Lower leg skin (tissue), 4 donors: ENCODE results near the gene SMOC1. TPM values are rescaled to one million over a fixed set of nuclear protein-coding genes. Genes with fewer than 3 reads are reported as not detected.

ENCODE experiments used
- DNase-seq, 2 donors: peaks; one replicate each; pipeline ENCODE4 v3.0.0-alpha.2; 2019; ENCODE audit warnings: low spot score in 2 of 2
- H3K4me3 ChIP-seq: fragments of 200-600 bp; sonication (generic); 2 replicates; pipeline ENCODE4 v1.5.1; 2017; ENCODE audit warnings: mild to moderate bottlenecking, low read depth; ENCODE audit not compliant: poor library complexity, severe bottlenecking
- CTCF ChIP-seq, 3 donors: fragments of 450-650 bp; IDR thresholded peaks; one replicate each; pipeline ENCODE4 v1.5.1; 2016; ENCODE audit warnings: antibody characterized with exemption in 3 of 3, mild to moderate bottlenecking in 3 of 3, moderate library complexity in 2 of 3
- POLR2A ChIP-seq, 2 donors: fragments of 450-650 bp; IDR thresholded peaks; one replicate each; pipeline ENCODE4 v1.6.1; 2016 to 2017; ENCODE audit warnings: antibody characterized with exemption in 2 of 2, mild to moderate bottlenecking in 1 of 2, moderate library complexity in 1 of 2
- WGBS, 2 donors: methylation state at CpG; one replicate each; pipeline ENCODE4 v1.1.5; 2018; 5-methylcytosine and 5-hydroxymethylcytosine counted together
- intact Hi-C: fragments of 100-400 bp; cut with DNase I; formaldehyde crosslinking; loops from one replicate; pipeline ENCODE4 v1.15.0; 2023; ENCODE audit warnings: low total_unique reads
- total RNA-seq, 4 donors: library from RNA; depleted of rRNA; stranded (reverse); fragments of >200 nt; gene quantifications; one replicate each; pipeline ENCODE4 v1.1.0, GENCODE V29; 2016

SMOC1 gene
- total RNA-seq, 4 donors from 2014 or later = 1.1 to 5.4 (median 1.9) TPM

- 73 to 81% methylated on average over 2 of the region's 2 CpGs for WGBS, 2 donors
- intact Hi-C loops = no loop called here
- H3K4me3 ChIP-seq = no peak overlapping the region
- no peak for DNase-seq
- TF ChIP-seq CTCF (IDR thresholded peaks at IDR 0.05) (no peak), POLR2A (IDR thresholded peaks at IDR 0.05) (no peak)
Observed at GRCh38 chr14:70043001-70043400, 163.8 kb downstream of the SMOC1 start.

GRCh38 chr14:70045310-70045709, 166.1 kb downstream of the SMOC1 start:
- intact Hi-C loops = no loop called here
- no peak overlapping the region for H3K4me3 ChIP-seq
- no peak for TF ChIP-seq POLR2A (IDR thresholded peaks at IDR 0.05)
- no peak for TF ChIP-seq CTCF (IDR thresholded peaks at IDR 0.05)
- 53 to 62% methylated on average over 4 of the region's 4 CpGs for WGBS, 2 donors
- DNase-seq = no peak

DNA sequence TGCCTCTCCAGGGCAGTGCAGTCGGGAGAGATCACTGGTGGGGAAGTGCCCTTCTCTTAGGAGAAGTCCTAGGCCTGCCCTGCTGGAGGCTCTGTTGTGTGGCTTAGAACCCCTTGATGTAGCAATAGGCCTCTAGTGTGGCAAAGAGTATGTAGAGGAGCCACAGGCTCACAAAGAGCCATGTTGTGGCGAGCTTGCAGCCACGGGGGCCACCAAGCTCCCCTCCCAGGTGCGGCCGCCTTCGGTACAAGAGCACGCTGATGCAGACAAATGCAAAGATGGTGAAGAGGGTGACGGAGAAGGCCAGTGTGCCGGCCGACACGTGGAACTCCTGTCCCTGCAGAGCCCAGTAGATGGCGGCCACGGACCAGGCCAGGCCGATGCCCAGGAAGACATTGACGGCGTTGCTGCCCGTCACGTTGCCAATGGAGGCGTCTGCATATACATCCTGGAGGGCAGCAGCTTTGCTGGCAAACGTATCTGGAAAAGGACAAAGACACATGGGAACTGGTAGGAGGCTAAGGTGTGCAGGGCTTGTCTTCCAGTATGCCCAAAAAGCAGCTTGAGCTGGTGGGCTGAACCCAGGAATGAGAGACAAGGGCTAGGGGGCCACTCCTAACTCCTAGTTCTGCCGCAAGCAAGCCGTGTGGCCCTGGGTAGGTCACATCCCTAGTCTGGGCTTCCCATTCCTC, 166.8 kb downstream of the SMOC1 start:
- no peak for TF ChIP-seq POLR2A (IDR thresholded peaks at IDR 0.05)
- no peak for TF ChIP-seq CTCF (IDR thresholded peaks at IDR 0.05)
- WGBS, 2 donors = 45 to 47% methylated on average over 20 to 21 of the region's 22 CpGs
- peak in 1 of 2 donors; percentile 83 for DNase-seq

DNA sequence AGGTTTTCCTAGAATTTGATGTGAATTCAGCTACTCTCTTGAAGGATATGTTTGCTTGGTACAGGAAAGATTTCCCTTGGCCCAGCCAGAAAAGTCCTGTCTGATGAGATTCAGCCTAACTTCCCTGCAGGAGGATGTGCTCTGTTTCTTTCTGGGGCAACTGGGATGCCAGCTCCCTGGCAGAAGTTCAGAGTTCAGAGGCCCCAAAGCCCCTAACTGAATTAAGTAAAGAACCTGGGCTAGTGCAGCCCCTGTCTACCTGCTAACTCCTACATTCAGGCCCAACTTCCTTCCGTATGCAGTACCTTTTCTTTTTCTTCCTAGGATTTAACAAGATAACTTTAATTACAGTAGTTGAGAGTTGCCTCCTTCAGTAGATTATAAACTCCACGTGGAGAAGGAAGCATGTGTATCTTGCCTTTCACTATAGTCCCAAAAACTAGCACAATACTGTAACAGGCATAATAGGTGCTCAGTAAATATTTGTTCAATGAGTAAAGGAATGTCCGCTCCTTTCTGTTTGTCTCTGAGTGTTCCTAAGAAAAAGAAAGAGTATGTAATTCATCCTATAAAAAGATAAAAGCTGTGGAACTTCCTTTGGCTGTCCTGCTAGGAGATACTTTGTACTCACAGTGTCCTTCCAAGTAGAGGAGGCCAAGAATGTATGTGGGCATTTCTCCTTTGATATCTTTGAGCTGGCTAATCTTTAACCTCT, 168.5 kb downstream of the SMOC1 start:
- no peak for DNase-seq
- H3K4me3 ChIP-seq = no peak overlapping the region
- intact Hi-C loops = no loop called here
- 73 to 77% methylated on average over 3 of the region's 3 CpGs for WGBS, 2 donors
- TF ChIP-seq POLR2A (IDR thresholded peaks at IDR 0.05) (no peak), CTCF (IDR thresholded peaks at IDR 0.05) (no peak)

More for the DNA sequence above, 166.8 kb downstream of the SMOC1 start:
- H3K4me3 ChIP-seq = no peak overlapping the region
- intact Hi-C loops = no loop called here

GRCh38 chr14:70048313-70048654, 169.1 kb downstream of the SMOC1 start:
- TF ChIP-seq POLR2A (IDR thresholded peaks at IDR 0.05) = no peak
- TF ChIP-seq CTCF (IDR thresholded peaks at IDR 0.05) = no peak
- WGBS, 2 donors = 84 to 93% methylated on average over 1 of the region's 1 CpG
- intact Hi-C loops = no loop called here
- no peak overlapping the region for H3K4me3 ChIP-seq
- DNase-seq = no peak
